HFFc6 (cell line): Measurements from ENCODE around the gene RASEF. TPM values are rescaled to one million over a fixed set of nuclear protein-coding genes. Genes with fewer than 3 reads are reported as not detected.
A peak's percentile ranks its signal among the peaks of the same experiment; 100 is the strongest.

Experiments used
- DNase-seq: peaks from one replicate; pipeline ENCODE4 v3.0.0-alpha.2; 2018
- H3K27ac Mint-ChIP-seq: 2 replicates; pipeline ENCODE4 v1.8.0; 2020; ENCODE audit warnings: mild to moderate bottlenecking, mixed read lengths
- H3K27me3 Mint-ChIP-seq: 2 replicates; pipeline ENCODE4 v1.8.0; 2021; ENCODE audit warnings: mild to moderate bottlenecking, moderate library complexity, mixed read lengths; ENCODE audit not compliant: insufficient read depth
- H3K36me3 Mint-ChIP-seq: 2 replicates; pipeline ENCODE4 v1.8.0; 2021; ENCODE audit warnings: low read depth, mixed read lengths
- H3K4me1 Mint-ChIP-seq: 2 replicates; pipeline ENCODE4 v1.8.0; 2020; ENCODE audit warnings: low read depth, mixed read lengths
- H3K4me3 Mint-ChIP-seq: 2 replicates; pipeline ENCODE4 v1.8.0; 2020; ENCODE audit warnings: mild to moderate bottlenecking, moderate library complexity, mixed read lengths
- H3K9me3 Mint-ChIP-seq: 2 replicates; pipeline ENCODE4 v1.8.0; 2020; ENCODE audit warnings: mild to moderate bottlenecking, mixed read lengths
- CTCF ChIP-seq: fragments of 200-600 bp; sonication (generic); IDR thresholded peaks from 2 replicates; pipeline ENCODE4 v1.5.0; 2021; ENCODE audit warnings: antibody characterized with exemption, mild to moderate bottlenecking
- total RNA-seq, 6 experiments: library from RNA; stranded (reverse); fragmentation: NEBNext Ultra II Directional; extraction: Animal tissue kit (Norgen Biotek cat#: 25700); gene quantifications; 2 replicates in 1 of 6; 3 replicates in 5 of 6; pipeline ENCODE4 v1.2.3, GENCODE V29; 2021

Gene RASEF
- total RNA-seq, 6 experiments from 2014 or later: 0.05 to 0.10 (median 0.08) TPM; not detected in 3

DNA sequence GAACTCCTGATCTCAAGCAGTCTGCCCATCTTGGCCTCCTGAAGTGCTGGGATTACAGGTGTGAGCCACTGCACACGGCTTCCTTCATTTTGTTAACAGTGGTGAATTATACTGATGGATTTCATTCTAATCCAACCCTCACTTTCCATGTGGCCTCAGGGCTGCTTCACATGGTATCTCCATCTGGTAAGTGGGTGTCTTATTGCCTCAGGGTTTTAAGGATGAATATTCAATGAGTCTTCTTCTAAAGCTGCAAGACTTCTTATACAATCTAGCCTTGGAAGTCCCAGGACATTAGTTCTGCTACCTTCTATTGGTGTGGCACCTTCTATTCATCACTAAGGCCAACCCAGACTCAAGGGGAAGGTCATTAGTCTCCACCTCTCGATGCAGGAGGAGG is 8.7 kb upstream of the RASEF start:
- Mint-ChIP-seq H3K36me3 (no peaks in the 10 kb centered on the region), H3K4me3 (no peak overlapping the region), H3K9me3 (no peaks in the 10 kb centered on the region), H3K27ac (no peak overlapping the region), H3K4me1 (peaks cover 38% of the 10 kb centered on the region), H3K27me3 (no peaks in the 10 kb centered on the region)
- no peak for DNase-seq
- no peak for TF ChIP-seq CTCF

- TF ChIP-seq CTCF: no peak
- H3K27ac Mint-ChIP-seq: no peak overlapping the region
- DNase-seq: peak; percentile 61
- H3K27me3 Mint-ChIP-seq: no peaks in the 10 kb centered on the region
- H3K4me3 Mint-ChIP-seq: no peak overlapping the region
- no peaks in the 10 kb centered on the region for H3K9me3 Mint-ChIP-seq
- H3K36me3 Mint-ChIP-seq: no peaks in the 10 kb centered on the region
- peaks cover 49% of the 10 kb centered on the region for H3K4me1 Mint-ChIP-seq
Observed at GRCh38 chr9:83070261-83070660, 7.3 kb upstream of the RASEF start.

- H3K4me1 Mint-ChIP-seq: peaks cover 49% of the 10 kb centered on the region
- no peaks in the 10 kb centered on the region for H3K36me3 Mint-ChIP-seq
- H3K9me3 Mint-ChIP-seq: no peaks in the 10 kb centered on the region
- no peak overlapping the region for H3K4me3 Mint-ChIP-seq
- no peak overlapping the region for H3K27ac Mint-ChIP-seq
- H3K27me3 Mint-ChIP-seq: no peaks in the 10 kb centered on the region
- no peak for DNase-seq
- TF ChIP-seq CTCF: no peak
Observed at GRCh38 chr9:83069651-83070050, 6.7 kb upstream of the RASEF start.

- H3K27me3 Mint-ChIP-seq: 0 out of 2 replicates have a peak, but pooled peaks cover 4% of the 10 kb centered on the region
- H3K4me3 Mint-ChIP-seq: no peak overlapping the region
- no peak overlapping the region for H3K27ac Mint-ChIP-seq
- no peaks in the 10 kb centered on the region for H3K9me3 Mint-ChIP-seq
- no peaks in the 10 kb centered on the region for H3K36me3 Mint-ChIP-seq
- no peak for DNase-seq
- TF ChIP-seq CTCF: no peak
- H3K4me1 Mint-ChIP-seq: peaks cover 49% of the 10 kb centered on the region
Observed at GRCh38 chr9:83068414-83068813, 5.5 kb upstream of the RASEF start.

GRCh38 chr9:83067579-83067978 is 4.6 kb upstream of the RASEF start:
- Mint-ChIP-seq H3K4me3 (no peak overlapping the region), H3K4me1 (peaks cover 49% of the 10 kb centered on the region), H3K9me3 (no peaks in the 10 kb centered on the region), H3K36me3 (no peaks in the 10 kb centered on the region), H3K27ac (no peak overlapping the region), H3K27me3 (0 out of 2 replicates have a peak, but pooled peaks cover 8% of the 10 kb centered on the region)
- no peak for DNase-seq
- TF ChIP-seq CTCF: no peak

GRCh38 chr9:83066771-83067170 is 3.8 kb upstream of the RASEF start:
- peak; percentile 82 for DNase-seq
- no peaks in the 10 kb centered on the region for H3K9me3 Mint-ChIP-seq
- peak overlapping the region; percentile 57; the same call in 1 of the 2 replicates for H3K27ac Mint-ChIP-seq
- TF ChIP-seq CTCF: no peak
- H3K4me1 Mint-ChIP-seq: peaks cover 53% of the 10 kb centered on the region
- H3K4me3 Mint-ChIP-seq: peak overlapping the region; percentile 64
- H3K27me3 Mint-ChIP-seq: peaks cover 12% of the 10 kb centered on the region
- no peaks in the 10 kb centered on the region for H3K36me3 Mint-ChIP-seq
